ENCODE measurements around the gene SORCS1.

The SORCS1 gene

DNA sequence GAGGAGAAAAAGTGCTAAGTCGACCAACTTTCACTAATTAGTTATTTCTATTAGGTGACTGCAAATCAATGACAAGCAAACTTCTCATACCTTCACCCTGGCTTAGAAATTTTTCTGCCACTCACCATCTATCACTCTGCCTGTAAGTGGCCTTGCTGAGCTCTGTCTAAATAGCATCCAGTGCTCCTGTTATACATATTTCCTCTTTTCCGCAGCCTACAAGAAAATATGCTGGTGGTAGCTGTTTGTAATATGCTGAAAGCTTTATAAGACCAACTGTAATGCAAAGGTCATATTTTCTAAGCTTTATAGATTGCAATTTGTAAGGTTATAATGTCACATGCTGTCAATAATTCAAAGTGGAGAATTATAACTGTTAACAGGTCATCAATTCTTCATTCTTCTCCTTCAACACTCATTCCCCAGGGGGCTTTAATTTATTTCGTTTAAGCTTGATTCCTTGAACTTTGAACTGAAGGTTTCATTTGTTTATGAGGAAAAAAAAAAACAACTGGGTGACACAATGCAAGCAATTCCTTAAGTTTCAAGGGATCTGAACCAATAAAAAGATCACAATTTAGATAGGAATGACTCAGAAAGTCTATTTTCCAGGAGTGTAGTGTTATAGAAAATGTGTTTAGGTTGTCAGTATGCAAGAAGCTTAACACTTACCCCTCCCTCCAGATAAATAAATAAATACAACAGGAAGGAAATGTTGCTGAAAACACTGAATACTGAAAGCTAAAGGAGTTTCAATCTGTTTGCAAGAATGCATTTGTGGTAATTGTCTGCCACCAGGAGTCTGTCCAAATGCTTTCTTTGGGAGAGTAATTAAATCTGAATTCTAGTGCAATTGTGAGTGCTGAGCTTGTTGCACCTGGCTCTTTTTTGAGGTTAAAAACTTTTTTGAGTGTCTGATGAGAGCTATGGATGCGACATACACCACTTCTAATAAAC is 183.7 kb downstream of the SORCS1 start:
- no peak overlapping the region for H3K4me3 ChIP-seq (ENCODE audit: low read length)
- DNase-seq (ENCODE audit: low read depth), result no peak
- TF ChIP-seq, protein P1, sequence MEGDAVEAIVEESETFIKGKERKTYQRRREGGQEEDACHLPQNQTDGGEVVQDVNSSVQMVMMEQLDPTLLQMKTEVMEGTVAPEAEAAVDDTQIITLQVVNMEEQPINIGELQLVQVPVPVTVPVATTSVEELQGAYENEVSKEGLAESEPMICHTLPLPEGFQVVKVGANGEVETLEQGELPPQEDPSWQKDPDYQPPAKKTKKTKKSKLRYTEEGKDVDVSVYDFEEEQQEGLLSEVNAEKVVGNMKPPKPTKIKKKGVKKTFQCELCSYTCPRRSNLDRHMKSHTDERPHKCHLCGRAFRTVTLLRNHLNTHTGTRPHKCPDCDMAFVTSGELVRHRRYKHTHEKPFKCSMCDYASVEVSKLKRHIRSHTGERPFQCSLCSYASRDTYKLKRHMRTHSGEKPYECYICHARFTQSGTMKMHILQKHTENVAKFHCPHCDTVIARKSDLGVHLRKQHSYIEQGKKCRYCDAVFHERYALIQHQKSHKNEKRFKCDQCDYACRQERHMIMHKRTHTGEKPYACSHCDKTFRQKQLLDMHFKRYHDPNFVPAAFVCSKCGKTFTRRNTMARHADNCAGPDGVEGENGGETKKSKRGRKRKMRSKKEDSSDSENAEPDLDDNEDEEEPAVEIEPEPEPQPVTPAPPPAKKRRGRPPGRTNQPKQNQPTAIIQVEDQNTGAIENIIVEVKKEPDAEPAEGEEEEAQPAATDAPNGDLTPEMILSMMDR (conservative IDR thresholded peaks at IDR 0.05; ENCODE audit: low read length), result no peak

DNA sequence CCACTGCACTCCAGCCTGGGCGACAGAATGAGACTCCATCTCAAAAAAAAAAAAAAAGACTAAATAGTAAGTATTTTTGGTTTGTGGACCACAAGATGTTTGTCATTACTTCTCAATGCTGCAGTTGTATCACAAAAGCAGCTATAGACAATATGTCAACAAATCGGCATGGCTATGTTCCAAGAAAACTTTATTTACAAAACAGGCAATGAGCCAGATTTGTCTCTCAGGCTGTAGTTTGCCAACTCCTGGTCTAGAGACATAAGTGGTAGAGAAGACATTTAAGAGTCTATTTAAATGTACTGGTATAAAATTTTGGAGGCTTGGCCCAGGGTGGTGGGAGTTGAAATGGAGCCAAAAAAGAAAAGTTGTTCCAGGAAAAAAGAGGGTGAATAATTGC is 185.8 kb downstream of the SORCS1 start:
- DNase-seq (ENCODE audit: low read depth), result no peak
- H3K4me3 ChIP-seq (ENCODE audit: low read length), result no peak overlapping the region
- TF ChIP-seq, protein P1 (conservative IDR thresholded peaks at IDR 0.05; ENCODE audit: low read length), result no peak

DNA sequence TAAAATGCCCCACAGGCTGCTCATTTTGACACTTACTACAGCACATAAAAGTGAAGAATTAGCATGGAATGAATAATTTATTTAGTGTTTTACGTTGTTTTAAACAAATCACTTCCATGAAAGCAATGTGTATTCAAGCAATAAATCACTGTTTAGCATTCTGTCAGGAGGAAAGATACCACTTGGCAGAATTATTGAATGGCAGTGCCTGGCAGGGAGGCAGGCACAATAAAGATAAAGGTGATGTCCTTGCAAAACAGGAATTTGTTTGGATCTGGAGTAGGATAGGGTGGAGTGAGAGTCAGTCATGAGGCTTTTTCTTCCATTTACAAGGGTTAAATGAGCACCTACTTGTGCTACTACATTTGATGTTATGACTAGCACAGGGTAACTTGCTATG is 190.8 kb downstream of the SORCS1 start:
- H3K4me3 ChIP-seq (ENCODE audit: low read length), result no peak overlapping the region
- TF ChIP-seq, protein P1 (conservative IDR thresholded peaks at IDR 0.05; ENCODE audit: low read length), result no peak
- DNase-seq (ENCODE audit: low read depth), result no peak

- TF ChIP-seq, protein P1 (conservative IDR thresholded peaks at IDR 0.05; ENCODE audit: low read length), result no peak
- no peak overlapping the region for H3K4me3 ChIP-seq (ENCODE audit: low read length)
- DNase-seq (ENCODE audit: low read depth), result no peak
Measured at GRCh38 chr10:106973288-106973687, 191.2 kb downstream of the SORCS1 start.

- H3K4me3 ChIP-seq (ENCODE audit: low read length), result no peak overlapping the region
- TF ChIP-seq, protein P1 (conservative IDR thresholded peaks at IDR 0.05; ENCODE audit: low read length), result no peak
- DNase-seq (ENCODE audit: low read depth), result no peak
Measured at GRCh38 chr10:106972381-106972780, 192.1 kb downstream of the SORCS1 start.

DNA sequence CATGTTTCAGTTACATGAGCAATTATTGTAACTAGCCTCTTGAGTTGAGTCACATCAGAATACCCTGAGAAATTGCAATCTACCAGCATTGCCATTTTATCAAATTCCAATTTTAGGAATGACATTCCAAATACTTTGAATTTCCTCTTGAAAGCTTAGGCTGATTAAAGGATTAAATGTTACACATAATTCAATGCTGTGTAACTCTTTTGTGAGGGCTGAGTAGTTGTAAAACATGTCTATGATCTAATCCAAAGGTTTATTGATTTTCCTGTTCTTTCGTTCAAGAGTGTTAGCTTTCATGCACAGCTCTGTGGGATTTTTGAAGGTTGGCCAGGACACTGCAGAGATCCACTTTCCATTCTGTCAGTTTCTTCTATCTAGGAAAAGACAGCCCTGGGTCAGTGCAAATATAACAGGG is 193.1 kb downstream of the SORCS1 start:
- DNase-seq (ENCODE audit: low read depth), result no peak
- no peak overlapping the region for H3K4me3 ChIP-seq (ENCODE audit: low read length)
- TF ChIP-seq, protein P1 (conservative IDR thresholded peaks at IDR 0.05; ENCODE audit: low read length), result no peak

DNA sequence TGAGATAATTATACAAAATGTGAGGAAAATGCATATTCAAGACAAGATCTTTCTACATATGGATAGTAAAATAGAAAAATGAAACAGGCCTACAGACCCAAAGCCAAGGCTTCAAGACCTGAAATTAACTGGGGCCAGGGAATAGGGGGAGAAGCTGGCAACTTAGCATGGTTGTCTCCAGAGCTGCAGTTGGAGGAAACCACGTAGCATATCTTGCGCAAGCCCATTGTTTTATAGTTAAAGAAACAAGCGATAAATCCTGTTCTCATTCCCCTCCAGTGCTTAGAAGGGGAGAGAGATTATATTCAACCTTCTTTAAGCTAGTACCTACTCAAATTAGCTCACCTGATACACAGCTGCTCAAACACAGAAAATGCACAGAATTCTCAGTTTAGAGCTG is 197.1 kb downstream of the SORCS1 start:
- no peak for DNase-seq (ENCODE audit: low read depth)
- TF ChIP-seq, protein P1 (conservative IDR thresholded peaks at IDR 0.05; ENCODE audit: low read length), result no peak
- H3K4me3 ChIP-seq (ENCODE audit: low read length), result no peak overlapping the region

All from AG10803 (cell line).